ENCODE data around the gene PHACTR2.

The PHACTR2 gene

DNA sequence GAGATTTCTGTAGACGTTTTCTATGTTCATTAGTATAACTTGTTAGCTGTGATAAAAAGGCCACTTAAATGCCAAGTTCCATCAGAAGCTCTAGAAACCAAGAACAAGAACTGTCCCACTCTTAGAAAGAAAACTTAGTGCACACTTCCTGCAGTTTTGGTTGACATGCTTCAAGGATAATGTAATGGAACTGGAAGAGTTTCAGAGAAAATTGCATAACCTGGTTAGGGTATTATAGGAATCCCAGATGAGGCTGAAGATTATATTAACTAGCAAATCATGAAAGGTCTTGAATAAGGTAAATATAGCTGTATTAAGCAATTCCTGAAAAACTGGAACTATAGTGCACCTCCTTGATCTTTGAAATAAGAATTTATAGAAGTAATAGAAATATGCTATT, 1.8 kb upstream of the PHACTR2 start:
- DNase-seq: no peak

DNA sequence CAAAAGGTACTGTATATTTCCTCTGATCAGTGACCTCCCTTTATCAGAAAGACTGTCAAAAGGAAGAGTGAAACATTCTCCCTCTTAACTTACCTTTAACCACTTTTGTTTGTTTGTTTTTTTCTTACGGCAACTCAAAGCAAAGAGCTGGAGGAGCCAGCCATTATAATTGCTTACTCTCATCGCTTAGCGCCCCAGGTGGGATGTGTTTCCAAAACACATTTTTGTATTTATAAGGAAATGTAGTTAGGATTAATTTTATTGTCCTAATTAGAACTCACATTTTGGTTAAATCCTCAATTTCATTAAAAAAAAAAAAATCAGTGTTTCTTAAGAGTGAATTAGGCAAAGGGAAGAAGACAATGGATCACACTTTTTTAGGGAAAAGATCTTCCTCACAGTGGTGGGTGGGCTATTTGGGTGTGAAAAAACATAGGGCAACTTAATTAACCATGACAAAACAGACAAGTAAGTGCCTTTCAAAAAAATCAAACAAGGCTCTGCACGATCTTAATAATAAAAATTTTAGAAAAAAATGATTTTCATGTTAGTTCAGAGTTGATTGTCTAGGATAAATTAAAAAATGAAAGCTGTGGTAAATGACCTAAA, 1.2 kb upstream of the PHACTR2 start:
- no peak for DNase-seq

DNA sequence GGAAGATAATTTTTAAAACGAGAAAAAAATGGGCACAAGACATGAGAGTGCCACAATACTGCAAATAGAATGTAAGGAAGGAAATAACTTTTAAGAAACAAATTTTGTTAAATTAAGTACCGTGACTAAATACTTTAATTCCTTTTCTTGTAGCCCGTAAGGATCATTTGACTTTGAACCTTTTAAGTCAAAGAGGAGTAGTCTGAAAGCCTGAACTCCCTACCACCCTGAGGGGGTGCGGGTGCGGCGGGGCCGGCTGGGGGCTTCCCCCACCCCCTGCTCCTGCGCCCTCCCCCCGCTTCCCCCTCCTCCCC, 231 bp upstream of the PHACTR2 start:
- no peak for DNase-seq

DNA sequence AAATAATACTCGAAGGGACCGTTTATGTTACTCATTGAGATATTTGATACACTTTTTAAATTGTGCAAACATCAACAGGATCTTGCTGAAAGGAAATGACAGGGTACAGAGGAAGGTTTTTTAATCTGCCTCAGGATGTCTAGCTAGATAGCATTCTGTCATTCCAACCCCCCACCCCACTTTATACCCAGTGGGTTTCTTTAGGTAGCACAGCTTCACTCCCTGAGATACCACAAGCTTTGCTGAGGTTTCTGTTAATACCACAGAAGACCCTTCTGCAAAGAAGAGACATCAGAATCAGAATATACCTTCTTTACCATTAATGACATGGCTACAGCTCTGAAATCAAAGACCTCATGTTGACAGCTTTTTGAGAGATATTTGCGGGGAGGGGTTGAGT, 1.3 kb downstream of the PHACTR2 start:
- no peak for DNase-seq

DNA sequence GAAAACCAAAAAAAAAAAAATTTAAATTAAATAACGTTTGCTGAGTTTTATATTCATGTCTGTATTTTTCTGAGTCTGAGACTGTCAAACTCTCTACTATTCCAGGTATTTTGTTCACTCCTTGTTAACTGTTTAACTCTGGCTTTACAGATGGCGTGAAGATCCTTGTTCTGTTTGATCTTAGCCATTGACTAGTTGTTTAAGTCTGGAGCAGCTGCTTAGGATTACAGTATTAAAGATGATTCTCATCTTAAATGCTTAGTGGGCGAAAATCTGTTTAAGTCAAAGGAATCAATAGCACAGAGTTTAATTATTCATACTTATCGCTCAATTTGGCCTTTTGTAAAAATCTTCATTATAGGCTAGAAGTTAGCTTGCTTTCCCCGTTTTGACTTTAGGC, 2.4 kb downstream of the PHACTR2 start:
- DNase-seq: no peak

DNA sequence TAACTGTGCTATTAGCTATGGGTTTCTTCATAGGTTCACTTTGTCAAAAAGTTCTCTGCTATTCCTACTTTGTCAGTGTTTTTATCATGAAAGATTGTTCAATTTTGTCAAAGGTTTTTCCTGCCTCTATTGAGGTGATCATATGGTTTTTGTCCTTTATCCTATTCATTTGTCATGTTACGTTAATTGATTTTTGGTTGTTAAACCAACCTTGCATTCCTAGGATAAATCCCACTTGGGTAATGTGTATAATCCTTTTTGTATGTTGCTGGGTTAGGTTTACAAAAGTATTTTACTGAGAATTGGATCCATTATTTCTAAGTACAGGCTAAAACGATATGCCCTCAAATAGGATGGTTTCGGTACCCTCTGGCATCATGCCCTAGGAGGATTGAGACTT, 5.0 kb downstream of the PHACTR2 start:
- DNase-seq: no peak

DNA sequence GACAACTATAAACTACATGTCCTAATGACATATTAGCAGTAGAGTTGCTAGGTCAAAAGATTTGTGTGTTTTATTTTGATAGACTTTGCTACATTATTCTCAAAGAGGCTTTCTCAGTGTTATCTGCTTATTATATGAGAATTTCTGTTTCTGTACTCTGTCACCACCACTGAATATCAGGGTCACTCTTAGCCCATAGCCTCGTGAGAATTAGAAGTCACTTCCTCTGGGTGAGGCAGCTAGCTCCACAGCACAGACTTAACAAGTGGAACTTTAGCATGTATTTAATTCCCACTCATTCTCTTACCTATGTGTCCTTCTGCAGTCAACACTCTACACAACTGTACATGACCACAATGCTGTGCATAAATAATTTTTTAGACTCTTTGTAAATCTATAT, 6.7 kb downstream of the PHACTR2 start:
- DNase-seq: no peak

DNA sequence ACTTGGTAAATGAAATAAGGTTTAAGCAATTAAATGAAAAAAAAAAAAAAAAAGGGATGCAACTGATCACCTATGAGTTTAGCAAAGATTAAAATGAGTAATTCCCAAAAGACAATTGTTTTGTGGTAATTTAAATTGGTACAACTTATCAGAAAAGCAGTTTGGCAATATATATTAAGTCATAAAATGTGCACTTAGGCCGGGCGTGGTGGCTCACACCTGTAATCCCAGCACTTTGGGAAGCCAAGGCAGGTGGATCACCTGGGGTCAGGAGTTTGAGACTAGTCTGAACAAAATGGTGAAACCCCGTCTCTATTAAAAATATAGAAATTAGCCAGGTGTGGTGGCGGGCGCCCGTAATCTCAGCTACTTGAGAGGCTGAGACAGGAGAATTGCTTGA, 7.9 kb downstream of the PHACTR2 start:
- no peak for DNase-seq

DNA sequence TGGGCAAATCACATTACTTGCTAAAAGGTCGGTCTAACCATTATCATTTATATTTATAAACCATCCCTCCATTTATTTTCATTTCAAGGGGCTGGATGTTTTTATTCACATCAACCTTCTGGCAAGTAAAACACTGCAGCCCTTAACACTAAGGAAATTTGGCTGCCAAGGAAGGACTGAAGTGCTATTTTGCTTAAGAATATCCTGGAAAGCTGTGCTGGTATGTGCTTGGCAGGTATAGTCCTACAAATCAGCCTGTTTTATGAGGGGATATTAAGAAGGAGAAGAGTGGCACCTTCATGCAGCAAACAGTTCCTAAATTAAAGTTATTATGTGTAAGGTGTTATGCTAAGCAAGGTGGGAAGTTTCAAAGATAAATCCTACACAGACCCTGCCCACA, 9.8 kb downstream of the PHACTR2 start:
- no peak for DNase-seq

DNA sequence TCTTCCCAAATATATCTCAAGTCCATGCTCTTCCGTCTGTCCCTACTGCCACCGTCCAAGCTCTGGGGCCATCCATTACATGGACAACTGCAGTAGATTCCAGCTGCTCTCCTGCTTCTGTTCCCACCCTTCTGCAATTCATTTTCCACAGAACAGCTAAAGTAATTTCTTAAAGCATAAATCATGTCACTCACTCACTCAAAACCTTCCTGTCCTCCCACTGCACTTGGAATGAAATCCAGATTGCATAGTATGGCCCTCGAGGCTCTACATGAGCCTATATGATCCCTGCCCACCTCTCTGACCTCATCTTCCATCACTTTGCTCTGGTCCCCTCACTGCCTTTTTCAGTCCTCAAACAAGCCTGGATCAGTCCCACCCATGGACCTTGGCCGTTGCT, 10.9 kb downstream of the PHACTR2 start:
- DNase-seq: no peak

DNA sequence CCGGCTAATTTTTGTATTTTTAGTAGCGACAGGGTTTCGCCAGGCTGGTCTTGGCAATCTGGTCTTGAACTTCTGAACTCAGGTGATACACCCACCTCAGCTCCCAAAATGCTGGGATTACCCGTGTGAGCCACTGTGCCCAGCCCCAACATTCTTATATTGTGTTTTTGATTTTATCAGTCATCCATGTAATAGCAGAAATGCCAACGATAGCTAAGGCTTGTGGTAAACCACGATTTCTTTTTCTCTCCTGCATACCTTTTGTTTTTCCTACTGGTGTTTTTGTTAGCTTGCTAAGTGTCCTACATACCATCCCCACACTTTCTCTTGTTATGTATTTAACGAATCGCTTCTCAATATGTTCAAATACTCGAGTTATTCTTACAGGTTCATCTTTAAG, 12.1 kb downstream of the PHACTR2 start:
- no peak for DNase-seq

DNA sequence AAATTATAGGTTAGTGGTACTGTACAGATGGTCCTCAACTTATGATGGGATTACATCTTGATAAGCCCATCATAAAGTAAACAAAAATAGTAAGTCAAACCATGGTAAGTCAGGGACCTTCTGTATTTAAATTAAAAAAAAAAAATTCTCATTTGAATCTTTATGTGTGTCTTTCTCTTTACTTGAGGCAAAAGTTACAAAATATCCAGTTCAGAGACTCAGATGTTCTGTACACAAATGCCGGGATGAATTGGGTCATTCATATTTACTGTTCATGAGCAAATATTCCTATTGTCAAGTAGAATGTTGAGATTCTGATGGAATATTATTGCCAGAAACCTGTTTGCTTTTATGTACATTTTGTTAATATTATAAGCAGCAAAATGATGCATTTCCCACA, 13.4 kb downstream of the PHACTR2 start:
- no peak for DNase-seq

DNA sequence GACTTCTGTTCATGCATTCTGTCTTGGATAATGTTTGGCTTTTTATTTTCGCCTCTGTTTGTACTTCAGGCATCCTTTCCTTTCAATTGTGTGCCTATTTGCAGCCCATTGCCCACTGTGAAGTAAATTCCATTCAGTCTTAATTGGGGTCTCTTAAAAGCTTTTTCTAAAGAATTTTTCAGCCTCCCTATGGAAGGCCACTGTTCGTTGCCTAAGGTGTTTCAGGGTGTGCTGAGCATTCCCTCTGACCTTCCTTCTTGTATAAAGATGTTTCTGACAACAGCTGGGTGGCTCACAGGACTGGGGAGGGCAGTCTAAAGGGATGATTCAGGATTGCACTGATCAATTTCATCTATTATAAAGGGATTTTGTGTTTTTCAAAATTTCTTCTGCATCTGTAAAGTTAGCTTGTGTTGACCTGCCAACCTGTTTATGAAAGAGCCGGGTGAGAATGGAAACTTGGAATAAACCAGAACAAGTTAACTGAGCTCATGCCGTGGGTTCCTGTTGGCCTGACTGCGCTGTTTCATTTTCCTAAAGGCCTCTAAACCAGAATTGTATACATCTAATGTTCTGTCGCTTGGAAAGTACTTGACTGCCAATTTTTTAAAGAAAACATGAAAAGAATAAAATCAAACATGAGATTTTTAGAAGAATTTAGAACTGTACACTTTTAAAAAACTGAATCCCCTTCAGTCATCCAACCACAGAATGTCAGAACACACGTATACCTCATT, 14.3 kb downstream of the PHACTR2 start:
- DNase-seq: no peak

DNA sequence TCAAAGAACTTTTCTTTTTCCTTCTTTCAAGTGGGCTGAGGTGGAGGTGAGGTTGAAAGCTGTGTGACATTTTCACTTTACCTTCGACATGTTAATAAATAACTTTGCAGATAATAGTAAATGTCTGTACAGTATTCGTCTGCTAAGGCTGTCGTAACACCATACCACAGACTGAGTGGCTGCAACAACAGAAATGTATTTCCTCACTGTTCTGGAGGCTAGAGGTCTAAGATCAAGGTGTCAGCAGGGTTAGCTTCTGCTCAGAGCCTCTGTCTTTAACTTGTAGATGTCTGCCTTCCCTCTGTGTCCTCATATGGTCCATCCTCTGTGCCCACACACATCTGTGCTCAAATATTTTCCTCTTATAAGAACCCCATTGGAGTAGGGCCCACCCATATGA, 14.9 kb downstream of the PHACTR2 start:
- no peak for DNase-seq

DNA sequence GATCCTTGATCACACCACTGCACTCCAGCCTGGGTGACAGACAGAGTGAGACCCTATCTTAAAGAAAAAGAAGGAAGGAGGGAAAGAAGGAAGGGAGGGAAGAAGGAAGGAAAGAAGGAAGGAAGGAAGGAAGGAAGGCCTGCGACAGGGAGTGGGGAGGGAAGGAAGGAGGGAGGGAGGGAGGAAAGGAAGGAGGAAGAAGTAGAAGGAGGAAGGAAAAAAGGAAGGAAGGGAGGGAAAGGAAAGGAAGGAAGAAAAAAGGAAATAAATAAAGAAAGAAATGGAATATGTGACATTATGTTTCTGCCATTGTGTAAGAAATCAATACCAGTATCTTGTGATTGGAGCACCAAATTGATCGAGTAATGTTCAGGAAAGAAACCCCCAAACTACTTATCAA, 16.2 kb downstream of the PHACTR2 start:
- no peak for DNase-seq

DNA sequence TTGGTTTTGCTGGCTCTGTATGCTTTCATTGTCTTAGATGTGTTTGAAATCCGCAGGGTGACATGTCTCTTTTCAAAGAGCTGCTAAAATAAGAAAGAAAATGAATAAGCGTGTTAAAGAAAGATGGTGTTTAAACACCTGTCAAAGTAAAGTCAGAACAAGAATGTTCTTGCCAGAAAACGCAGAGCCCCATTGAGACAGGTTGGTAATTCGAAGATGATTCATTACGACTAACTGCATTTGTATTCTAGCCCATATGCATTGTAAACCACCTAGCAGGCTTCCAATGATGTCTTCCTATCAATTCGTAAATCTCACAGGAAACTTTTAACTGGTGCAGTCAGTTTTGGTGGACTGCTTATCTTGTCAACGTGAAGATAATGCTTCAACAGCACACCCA, 16.8 kb downstream of the PHACTR2 start:
- no peak for DNase-seq

DNA sequence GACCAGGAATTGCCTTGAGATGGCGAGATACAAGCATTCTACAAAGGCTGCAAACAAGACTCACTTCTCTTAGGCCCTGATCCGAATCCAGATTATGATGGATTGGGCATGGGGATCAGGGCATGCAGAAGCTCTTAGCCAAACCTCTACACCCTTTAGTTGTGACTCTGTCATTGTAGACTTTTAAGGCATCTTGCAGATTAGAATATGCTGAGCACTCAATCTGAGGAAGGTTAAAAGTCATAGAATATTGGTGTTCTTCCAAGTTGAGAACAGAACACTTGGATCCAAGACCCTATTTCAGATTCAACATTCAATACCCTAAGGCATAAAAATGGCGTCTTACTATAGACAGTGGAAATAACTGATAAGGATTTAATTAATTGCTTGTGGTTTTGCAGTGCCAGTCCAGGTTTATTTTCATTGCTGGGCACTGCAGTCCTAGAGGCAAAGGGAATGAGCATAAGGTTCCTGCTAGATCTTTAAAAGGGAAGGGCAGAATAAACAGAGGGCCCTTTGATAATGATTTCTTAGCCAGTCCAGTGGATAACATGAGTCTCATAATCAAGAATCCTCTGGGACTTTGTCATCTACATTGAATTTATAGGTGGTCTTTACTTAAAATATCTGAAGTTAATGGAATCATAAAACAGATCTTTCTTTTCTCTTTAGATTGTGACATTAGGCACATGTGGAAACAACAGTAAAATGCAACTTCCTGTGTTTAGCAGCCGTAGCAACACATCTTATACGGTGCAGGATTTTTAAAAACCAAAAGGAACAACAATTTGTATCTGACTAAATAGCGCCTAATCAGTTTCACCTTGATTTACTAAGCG, 17.6 kb downstream of the PHACTR2 start:
- DNase-seq: no peak

DNA sequence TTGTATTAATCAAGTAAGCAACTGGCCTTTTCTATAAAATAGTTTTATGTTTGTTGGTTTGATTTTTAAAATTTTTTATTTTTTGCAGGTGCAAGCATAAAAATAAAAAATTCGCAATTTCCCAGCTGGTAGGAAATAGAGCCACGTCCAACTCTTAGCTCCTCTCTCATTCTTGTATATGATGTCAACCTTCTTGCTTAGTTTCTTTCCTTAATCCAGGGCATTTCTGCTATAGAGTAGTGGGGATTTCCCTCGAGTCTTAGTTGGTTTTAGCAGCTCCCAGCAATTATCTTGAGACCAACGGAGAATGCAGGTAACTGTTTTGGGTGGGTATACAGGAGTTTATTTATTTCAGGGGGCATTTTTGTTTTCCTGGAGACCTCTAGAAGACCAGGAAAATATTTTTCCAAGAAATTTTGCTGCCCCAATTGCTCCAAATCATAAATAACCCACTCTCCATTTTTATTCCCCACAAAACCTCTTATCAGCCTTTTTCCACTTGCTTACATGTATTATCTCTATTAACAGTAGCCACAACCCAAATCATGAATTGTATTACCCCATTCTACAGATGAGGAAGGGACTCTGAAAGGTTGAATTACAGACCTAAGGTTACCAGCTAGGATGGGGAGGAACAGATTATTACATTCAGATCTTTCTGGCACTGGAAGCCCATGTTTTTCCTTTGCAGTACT, 18.4 kb downstream of the PHACTR2 start:
- no peak for DNase-seq

DNA sequence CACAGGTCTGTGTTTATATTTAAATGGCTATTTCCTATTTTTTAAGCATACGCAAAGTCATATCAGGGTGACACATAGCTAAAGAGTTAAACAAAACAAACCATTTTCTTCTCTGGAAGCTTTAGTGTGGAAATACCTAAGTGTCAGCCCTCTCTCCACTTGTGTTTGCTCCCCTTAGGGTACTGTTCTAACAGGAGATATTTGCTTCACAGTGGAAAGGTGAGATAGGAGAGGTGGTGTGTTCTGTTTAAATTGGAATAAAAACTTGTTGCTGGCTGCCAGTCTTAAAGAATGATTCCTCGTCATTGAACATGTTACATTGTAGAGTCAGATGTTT, 18.9 kb downstream of the PHACTR2 start:
- DNase-seq: no peak

DNA sequence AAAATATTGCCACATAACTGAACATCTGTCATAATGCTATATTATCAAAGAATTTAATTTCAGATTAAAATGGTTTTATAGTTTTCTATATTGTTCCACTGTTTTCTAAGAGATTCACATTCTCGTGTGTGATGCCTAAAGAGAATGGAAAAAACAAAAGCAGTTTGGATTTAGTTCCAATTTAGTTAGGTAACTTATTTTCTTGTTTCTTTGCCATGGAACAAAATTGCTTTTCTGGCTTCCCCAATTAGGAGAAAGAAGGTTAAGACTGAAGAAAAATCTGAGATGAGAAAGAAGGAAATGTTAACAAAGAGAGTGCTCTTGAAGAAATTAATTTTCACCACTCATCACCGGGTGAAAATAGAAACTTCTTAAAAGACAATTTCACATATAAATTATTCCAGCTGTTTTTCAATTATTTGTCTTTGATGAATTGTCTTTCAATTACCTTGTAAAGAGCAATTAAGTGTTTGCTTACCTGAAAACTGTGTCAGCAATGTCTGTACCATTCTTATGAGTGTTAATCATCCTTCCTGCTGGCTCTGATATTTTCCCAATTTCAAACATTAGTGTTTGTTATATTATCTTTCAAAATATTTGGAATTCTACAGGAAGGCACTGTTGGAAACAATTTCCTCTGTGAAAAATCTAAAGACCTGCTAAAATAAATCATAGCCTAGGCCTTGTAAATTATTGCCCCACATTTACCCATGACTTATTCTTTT, 19.5 kb downstream of the PHACTR2 start:
- no peak for DNase-seq

DNA sequence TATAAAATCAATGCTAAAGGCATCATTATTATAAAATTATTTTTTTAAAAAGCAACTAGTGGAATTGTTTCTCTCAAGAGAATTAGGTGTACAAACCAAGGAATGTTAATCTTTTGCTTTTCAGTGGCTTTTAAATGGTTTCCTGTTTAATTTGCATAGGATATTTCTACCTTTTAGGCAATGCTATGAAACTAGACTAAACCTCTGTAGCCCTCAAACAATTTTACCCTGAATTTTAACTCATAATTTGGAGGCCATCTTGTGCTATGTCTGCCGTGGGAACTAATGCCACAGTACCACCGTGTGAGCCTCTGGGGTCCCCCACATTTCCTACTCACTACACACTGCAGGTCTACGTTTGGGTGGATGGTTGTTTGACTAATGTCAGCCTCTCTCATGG, 20.6 kb downstream of the PHACTR2 start:
- no peak for DNase-seq

DNA sequence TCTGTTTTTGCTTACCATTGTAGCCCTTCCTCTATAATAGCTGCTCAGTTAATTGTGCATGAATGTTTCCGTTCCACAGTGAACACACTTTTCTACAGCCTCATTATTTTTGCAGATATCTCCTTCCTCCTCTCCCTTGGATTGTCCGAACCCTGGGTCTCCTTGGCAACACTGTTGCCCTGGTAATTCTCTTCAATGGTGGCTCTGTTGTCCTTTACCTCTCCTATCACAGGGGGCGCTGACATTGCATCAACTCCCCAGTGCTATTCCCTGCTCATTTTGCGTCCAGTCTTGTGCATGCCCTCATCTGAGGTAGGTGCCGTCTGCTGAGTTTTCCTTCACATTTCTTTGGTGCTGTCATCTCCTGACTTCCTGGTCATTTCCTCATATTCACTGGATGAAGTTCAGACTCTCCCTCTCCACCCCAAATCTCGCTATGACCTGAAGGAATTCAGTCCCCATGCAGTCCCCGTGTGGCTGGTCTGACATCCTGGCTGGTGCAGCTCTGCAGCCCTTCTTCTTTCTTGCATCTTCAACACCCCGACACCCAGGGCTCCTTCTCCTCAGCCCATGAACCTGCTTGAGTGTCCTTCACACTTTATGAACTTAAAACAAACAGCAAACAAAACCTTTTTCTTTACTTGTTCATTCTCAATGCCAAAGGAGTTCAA, 21.1 kb downstream of the PHACTR2 start:
- no peak for DNase-seq

DNA sequence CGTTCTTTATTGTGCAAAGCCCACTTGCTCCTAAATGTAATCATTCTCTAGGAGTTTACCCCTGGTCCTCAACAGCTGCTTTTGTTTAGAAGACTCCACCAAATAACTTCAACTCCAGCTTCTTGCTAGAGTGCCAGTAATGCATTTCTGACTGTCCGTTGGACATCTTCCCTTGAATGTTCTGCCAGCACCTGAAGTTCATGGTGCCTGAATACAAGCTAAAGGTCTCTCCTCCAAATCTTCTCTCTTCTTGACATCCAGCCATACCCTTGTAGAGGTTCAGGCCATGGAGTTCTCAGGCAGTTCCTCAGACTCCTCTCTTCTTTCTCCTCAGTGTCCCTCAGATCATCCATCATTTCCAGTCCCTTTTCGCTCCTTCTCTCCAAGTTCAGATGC, 21.7 kb downstream of the PHACTR2 start:
- no peak for DNase-seq

Measured in T1000 (cell line).